NCI-H2107 (cell line): ENCODE measurements around the gene LENEP.

Source experiments
- DNase-seq: peaks from one replicate; lab custom pipeline; 2025; lab: John Stamatoyannopoulos, UW

The LENEP gene

GRCh38 chr1:155011437-155012025 lies 18.1 kb downstream of the LENEP start:
- no peak for DNase-seq

- no peak for DNase-seq
Observed at GRCh38 chr1:155012026-155012546, 18.7 kb downstream of the LENEP start.

DNA sequence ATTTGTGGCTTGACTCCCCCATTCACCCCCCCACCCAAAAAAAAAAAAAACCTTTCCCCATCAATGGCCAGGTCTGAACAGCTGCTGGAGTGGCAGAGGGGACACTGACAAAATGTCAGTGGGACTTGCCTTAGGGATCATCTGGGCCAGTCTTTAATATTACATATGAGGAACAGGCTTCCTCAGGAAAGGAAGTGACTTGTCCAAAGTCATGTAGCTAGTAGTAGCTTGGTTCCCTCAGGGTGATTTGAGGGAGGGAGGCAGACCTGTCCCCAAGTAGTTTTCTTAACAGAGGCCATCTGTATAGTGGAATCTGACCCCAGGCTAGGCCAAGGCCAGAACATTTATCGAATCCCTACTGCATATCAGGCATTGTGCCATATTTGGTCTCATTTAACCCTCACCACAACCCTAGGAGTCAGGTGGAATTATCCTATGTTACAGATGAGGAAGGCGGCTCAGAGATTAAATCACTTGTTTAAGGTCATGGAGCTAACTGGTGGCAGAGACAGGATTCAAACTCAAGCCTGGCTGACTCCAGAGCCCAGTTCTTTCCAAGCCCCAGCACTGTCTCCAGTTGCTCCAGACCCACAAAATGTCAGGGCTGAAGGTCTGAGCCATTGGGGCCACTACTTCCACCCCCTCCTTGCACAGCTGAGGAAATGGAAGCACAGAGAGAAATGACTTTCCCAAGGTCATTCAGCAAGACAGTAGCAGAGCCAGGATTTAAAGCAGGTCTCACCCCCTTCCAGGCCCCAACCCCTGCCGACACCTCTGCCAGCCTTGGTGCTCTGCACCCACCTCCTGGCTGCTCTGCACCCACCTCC lies 19.6 kb downstream of the LENEP start:
- DNase-seq = no peak

DNA sequence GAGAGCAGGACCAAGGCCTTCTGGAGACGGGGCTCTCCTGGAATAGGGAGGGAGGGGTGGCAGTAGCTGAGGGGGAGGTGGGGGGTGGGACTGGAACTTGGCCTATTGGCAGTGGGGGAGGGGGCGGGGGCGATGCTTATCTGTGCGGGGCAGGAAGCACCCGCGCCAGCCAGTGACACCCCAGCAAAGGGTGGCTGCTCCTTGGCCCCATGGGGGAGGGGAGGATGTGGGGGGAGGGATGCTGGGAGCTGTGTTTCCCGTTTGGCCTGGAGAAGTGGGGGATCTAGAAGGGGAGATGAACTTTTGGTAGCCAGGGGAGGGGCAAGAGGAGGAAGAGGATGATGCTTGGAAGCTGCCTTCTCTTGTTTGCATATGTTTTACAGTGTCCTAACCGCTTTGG lies 20.2 kb downstream of the LENEP start:
- no peak for DNase-seq

GRCh38 chr1:155014709-155015508 lies 21.5 kb downstream of the LENEP start:
- no peak for DNase-seq

GRCh38 chr1:155015527-155016230 lies 22.3 kb downstream of the LENEP start:
- DNase-seq = no peak

DNA sequence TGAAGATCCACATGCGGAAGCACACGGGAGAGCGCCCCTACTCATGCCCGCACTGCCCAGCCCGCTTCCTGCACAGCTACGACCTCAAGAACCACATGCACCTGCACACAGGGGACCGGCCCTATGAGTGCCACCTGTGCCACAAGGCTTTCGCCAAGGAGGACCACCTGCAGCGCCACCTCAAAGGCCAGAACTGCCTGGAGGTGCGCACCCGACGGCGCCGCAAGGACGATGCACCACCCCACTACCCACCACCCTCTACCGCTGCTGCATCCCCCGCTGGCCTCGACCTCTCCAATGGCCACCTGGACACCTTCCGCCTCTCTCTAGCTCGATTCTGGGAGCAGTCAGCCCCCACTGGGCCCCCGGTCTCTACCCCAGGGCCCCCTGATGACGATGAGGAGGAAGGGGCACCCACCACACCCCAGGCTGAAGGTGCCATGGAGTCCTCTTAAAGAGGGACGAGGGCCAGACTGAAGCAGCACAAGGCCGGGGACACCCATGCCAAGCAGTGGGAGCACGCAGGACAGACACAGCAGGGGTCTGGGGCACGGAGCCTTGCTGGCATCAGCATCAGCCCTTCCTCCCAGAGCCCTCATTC lies 22.9 kb downstream of the LENEP start:
- DNase-seq = no peak

DNA sequence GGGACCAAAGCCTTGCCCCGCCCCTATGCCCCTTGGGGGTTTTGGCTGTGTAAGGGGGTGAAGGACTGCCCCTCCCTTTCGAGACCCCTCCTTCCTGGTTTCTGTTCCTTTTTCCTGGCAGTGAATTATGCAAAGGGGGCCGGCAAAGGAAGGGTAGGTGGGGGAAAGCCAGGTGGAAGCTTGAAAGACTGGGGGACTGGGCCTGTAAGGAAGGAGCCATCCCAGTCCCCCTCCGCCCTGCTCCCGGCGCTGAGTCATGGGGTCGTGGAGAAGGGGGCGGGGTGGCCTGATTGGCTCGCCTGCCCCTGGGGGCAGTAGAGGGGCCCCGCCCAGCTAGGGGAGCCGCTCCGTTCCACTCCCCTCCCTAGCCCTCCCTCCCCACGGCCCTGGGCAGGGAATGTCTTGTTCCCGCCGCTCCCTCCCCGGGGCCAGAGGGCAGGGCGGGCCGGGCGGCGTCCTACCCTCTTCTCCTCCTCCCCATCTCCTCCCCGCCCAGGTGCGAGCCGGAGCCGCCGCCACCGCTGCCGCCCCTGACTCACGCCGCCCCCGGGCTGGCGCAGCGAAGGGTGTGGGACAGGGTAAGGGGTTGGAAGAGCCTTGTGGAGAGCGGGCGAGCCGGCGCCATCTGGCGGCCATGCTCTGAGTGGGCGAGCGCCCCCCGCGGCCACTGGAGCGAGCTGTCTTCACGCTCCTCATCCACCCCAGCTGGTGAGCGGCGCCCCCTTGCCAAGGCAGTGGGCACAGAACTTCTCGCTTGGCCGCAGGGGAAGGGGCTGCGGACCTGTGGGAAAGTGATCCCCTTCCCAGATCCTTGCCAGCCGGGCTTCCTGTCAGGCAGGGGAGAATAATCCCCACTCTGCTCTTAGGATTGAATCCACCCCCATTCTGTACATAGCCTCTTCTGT lies 23.9 kb downstream of the LENEP start:
- peak; percentile 75 for DNase-seq

- DNase-seq = no peak
Observed at GRCh38 chr1:155017946-155018316, 24.5 kb downstream of the LENEP start.

DNA sequence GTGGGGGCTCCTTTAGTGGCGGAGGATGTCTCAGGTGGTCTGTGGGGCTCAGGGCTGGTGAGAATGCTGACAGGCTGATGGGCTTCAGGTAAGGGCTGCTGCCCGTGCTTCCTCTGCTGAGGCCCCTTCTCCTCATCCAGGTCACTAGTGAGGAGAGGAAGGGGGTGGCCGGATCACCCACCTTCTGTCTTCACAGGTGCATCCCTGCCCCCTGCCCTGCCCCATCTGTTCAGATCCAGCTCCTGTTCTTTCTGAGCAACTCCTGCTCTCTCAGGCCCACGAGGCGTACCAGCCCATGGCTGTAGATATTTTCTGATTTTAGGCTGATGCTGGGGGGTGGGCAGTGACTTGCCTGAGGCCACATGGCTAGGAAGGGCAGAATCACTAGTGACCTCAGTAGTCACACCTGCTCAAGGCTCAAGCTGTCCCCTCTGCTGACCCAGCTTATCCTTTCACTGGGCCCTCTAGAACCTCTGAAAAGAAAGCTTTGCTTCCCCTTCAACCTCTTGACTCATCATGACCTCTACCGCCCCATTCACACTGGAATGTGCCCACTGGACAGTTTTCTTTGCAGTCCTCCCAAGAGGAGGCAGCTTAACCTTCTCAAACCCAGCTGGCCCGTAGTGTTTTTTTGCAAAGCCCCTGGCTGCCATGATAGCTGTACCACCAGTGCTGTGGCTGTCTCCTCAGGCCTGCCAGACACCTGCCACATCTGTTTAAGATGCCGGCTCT lies 25.4 kb downstream of the LENEP start:
- no peak for DNase-seq

DNA sequence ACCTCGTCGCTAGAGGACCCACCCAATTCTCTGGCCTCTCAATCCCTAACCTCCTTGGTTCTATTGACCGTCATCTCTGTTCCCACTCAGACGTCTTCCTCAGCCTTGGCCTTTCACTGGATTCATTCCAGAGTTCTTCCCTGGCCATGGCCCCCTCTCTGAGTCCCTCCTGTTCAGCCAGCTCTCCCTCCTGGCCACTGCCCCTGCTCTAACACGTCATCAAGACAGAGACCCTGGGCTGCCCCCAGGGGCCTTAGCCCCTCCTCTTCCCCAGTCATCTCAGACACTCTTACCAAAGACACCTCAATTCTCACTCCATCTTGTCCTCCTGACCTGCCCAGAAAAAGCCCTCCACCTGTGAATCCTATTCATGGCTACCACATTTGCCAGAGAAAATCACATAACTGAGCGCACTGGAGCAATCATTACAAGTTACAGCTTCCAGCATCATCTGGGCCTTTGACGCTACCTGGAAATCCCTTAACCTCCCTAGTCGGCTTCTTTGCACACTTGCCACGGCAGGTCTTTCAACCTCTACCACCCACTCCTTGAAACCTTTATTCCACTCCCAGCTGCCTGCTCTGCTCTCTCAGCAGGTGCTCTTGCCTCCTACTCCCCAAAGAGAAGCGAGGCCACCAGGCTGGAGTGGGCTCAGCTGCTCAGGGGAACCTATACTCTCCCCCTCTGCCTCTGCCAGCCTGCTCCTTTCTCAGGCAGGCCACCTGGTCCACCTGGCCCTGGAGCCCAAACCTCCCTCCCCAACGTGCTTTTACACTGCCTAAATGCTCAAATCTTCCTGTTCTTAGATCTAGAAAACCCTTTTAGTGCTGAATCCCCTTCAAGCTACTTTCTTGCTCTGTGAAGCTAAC lies 26.2 kb downstream of the LENEP start:
- peak; percentile 36 for DNase-seq

DNA sequence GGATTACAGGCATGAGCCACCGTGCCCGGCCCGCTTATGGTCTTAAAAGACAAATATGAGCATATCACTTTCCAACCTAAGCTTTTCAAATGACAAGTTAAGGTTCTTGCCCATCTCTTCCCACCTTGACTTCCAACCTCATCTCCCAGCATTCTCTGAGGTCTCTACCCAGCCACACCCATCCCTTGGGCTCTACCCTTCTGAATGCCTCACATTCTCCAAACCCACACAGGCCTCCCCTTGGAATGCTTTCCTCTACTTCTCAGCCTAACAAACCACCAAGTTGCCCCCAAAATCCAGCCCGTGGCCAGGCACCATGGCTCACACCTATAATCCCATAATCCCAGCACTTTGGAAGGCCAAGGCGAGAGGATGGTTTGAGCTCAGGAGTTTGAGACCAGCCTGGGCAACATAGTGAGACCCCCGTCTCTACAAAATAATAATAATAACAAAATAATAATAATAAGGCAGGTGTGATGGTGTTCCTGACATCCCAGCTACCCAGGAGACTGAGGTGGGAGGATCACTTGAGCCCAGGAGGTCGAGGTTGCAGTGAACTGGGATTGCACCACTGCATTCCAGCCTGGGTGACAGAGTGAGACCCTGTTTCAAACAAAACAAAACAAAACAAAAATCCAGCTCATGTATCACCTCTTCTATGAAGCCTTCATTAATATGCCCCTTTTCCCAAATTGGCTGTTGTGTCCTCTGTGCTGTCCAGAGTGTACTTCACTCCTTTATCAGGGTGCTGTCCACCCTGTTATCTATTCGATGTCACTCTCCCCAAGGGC lies 28.9 kb downstream of the LENEP start:
- DNase-seq = no peak

GRCh38 chr1:155022927-155023236 lies 29.5 kb downstream of the LENEP start:
- peak; percentile 51 for DNase-seq

- no peak for DNase-seq
Observed at GRCh38 chr1:155023627-155024026, 30.2 kb downstream of the LENEP start.

DNA sequence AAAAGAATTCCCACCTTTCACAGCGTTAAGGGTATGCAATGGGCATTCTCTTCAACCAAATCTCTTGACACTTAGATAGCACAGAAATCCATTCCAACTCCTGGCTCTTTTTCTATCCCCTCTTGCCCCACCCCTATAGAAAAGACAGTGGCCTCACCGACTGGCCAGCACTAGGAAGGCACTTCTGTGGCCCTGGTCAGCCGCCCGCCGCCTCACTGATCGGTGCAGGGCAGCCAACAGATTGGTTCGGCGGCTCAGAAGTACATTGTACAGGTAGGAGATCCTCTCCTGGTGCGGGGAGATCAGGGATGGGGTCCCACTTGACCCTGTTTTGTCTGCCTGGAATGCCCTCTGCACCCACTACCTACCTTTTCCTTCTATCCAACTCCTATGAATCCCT lies 30.9 kb downstream of the LENEP start:
- no peak for DNase-seq

DNA sequence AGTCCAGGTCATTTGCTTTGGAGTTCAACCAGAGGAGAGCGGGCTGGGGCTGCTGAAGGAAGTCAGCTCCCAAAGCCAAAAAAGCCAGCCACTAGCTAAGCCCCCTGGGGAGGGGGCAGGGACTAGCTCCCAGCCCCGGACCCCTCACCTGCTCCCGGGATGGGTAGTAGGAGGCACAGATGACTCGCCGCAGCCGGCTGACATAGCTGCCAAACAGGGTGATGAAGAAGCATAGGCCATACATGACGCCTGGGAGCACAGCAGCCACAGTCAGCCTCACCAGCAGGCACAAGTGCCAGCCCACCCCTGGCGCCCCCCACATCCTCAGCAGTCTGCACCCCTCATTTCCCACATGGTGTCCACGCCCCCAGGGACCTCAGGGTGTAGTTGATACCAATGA lies 32.8 kb downstream of the LENEP start:
- DNase-seq = no peak

DNA sequence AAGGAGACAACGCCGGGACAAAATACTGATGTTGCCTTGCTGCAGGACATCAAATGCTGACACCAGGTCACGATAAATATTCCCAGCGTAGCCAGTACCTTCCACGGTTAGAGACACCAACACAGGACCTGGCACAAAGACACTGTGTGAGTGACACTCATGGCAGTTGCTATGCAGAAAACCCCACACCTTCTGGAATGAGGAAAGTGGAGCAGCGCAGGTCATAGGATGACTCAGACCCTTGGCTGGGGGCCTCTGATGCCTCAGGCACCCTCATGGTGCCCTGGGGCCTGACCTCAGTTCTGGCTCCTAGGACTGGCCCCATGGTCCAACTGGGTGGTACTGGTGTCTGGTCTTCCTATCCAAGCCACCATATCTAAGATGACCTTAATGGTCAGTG lies 33.2 kb downstream of the LENEP start:
- no peak for DNase-seq

- DNase-seq = no peak
Observed at GRCh38 chr1:155029513-155030242, 36.3 kb downstream of the LENEP start.
